HepG2 (cell line): ENCODE results near the gene DNASE1. TPM values are rescaled to one million over a fixed set of nuclear protein-coding genes. Genes with fewer than 3 reads are reported as not detected.

Experiments used
- AGO1 ChIP-seq: fragments of 200-400 bp; formaldehyde crosslinking; IDR thresholded peaks from 2 replicates; pipeline ENCODE4 v1.6.1; 2017; ENCODE audit warnings: mild to moderate bottlenecking, low read depth, low read length, moderate library complexity; ENCODE audit not compliant: poor library complexity, severe bottlenecking
- BHLHE40 ChIP-seq: IDR thresholded peaks from 2 replicates; pipeline ENCODE4 v1.6.1; 2011; ENCODE audit warnings: low read length, improper control_type of control experiment
- ELF1 ChIP-seq: sonication (generic); formaldehyde crosslinking; IDR thresholded peaks from 2 replicates; pipeline ENCODE4 v1.4.0; 2020; ENCODE audit warnings: missing genetic modification reagents
- GZF1 ChIP-seq: sonication (generic); formaldehyde crosslinking; IDR thresholded peaks from 2 replicates; pipeline ENCODE4 v1.5.1; 2020; ENCODE audit warnings: mild to moderate bottlenecking, missing genetic modification reagents
- HNRNPUL1 ChIP-seq: fragments of 200-400 bp; formaldehyde crosslinking; IDR thresholded peaks from 2 replicates; pipeline ENCODE4 v1.6.1; 2017; ENCODE audit warnings: low read depth, mild to moderate bottlenecking, low read length, moderate library complexity
- ISL2 ChIP-seq: sonication (generic); formaldehyde crosslinking; IDR thresholded peaks from 2 replicates; pipeline ENCODE4 v1.5.0; 2020; ENCODE audit warnings: missing genetic modification reagents
- NCOA1 ChIP-seq: sonication (generic); formaldehyde crosslinking; IDR thresholded peaks from 2 replicates; pipeline ENCODE4 v1.9.0; 2021; ENCODE audit warnings: missing genetic modification reagents
- PAF1 ChIP-seq: IDR thresholded peaks from 2 replicates; pipeline ENCODE4 v1.6.1; 2016; ENCODE audit warnings: missing genetic modification reagents, missing compliant biosample characterization
- RBFOX2 ChIP-seq: fragments of 200-400 bp; formaldehyde crosslinking; IDR thresholded peaks from 2 replicates; pipeline ENCODE4 v1.6.1; 2017; ENCODE audit warnings: low read depth, mild to moderate bottlenecking, low read length
- SCMH1 ChIP-seq: sonication (generic); formaldehyde crosslinking; IDR thresholded peaks from 2 replicates; pipeline ENCODE4 v1.9.0; 2021; ENCODE audit warnings: missing genetic modification reagents, mild to moderate bottlenecking, borderline replicate concordance
- SP1 ChIP-seq, 2 experiments: fragments of 450-650 bp in 1 of 2; sonication (generic) in 1 of 2; formaldehyde crosslinking in 1 of 2; IDR thresholded peaks; 2 replicates each; pipeline versions ENCODE4 v1.4.0 to v1.6.1; 2016 to 2020; ENCODE audit warnings: missing genetic modification reagents in 1 of 2
- ZNF121 ChIP-seq: sonication (generic); formaldehyde crosslinking; IDR thresholded peaks from 2 replicates; pipeline ENCODE4 v1.5.0; 2020; ENCODE audit warnings: mild to moderate bottlenecking, missing genetic modification reagents
- ZNF207 ChIP-seq: fragments of 450-650 bp; IDR thresholded peaks from 2 replicates; pipeline ENCODE4 v1.6.1; 2016; ENCODE audit warnings: antibody characterized with exemption, borderline replicate concordance
- ZNF343 ChIP-seq: sonication (generic); formaldehyde crosslinking; IDR thresholded peaks from 2 replicates; pipeline ENCODE4 v1.4.0; 2020; ENCODE audit warnings: mild to moderate bottlenecking, missing genetic modification reagents
- ZNF383 ChIP-seq: sonication (generic); formaldehyde crosslinking; IDR thresholded peaks from 2 replicates; pipeline ENCODE4 v1.4.0; 2020; ENCODE audit warnings: missing genetic modification reagents, mild to moderate bottlenecking, borderline replicate concordance
- ZNF567 ChIP-seq: sonication (generic); formaldehyde crosslinking; IDR thresholded peaks from 2 replicates; pipeline ENCODE4 v1.8.1; 2023; ENCODE audit warnings: mild to moderate bottlenecking, missing genetic modification reagents, borderline replicate concordance
- ZNF570 ChIP-seq: sonication (generic); formaldehyde crosslinking; IDR thresholded peaks from 2 replicates; pipeline ENCODE4 v1.4.0; 2020; ENCODE audit warnings: mild to moderate bottlenecking, missing genetic modification reagents, borderline replicate concordance
- ZNF644 ChIP-seq: IDR thresholded peaks from 2 replicates; pipeline ENCODE4 v1.6.1; 2016; ENCODE audit warnings: low read depth
- ZNF768 ChIP-seq: sonication (generic); formaldehyde crosslinking; IDR thresholded peaks from 2 replicates; pipeline ENCODE4 v1.4.0; 2020; ENCODE audit warnings: missing genetic modification reagents
- ZNF850 ChIP-seq: sonication (generic); formaldehyde crosslinking; conservative IDR thresholded peaks from 2 replicates; pipeline ENCODE4 v1.9.0; 2021; ENCODE audit warnings: mild to moderate bottlenecking, missing genetic modification reagents
- ZNF878 ChIP-seq: sonication (generic); formaldehyde crosslinking; IDR thresholded peaks from 2 replicates; pipeline ENCODE4 v1.8.1; 2023; ENCODE audit warnings: mild to moderate bottlenecking, missing genetic modification reagents, moderate library complexity
- ZSCAN25 ChIP-seq: sonication (generic); formaldehyde crosslinking; IDR thresholded peaks from 2 replicates; pipeline ENCODE4 v1.8.0; 2022; ENCODE audit warnings: mild to moderate bottlenecking, missing genetic modification reagents
- polyA plus RNA-seq, 8 experiments: library from polyadenylated mRNA; depleted of rRNA in 3 of 8; stranded (reverse) in 7 of 8; unstranded in 1 of 8; fragments of >200 nt; fragmentation: Illumina TruSeq in 4 of 8; extraction: Trizol in 4 of 8; gene quantifications; 2 replicates each; pipeline versions ENCODE4 v1.2.1 to v1.2.3, GENCODE V29; 2011 to 2016; ENCODE audit warnings: low read depth in 4 of 8, missing spikeins in 1 of 8, mixed read lengths in 1 of 8; ENCODE audit not compliant: insufficient read depth in 1 of 8
- total RNA-seq, 5 experiments: library from RNA; depleted of rRNA; stranded (reverse); fragments of >200 nt; fragmentation: Illumina TruSeq; extraction: Trizol; gene quantifications; 2 replicates each; pipeline ENCODE4 v1.2.3, GENCODE V29; 2016; ENCODE audit warnings: low read depth in 1 of 5
- TF ChIP-seq, protein P1 (sequence below): sonication (generic); formaldehyde crosslinking; IDR thresholded peaks from 2 replicates; pipeline ENCODE4 v1.4.0; 2020; ENCODE audit warnings: missing genetic modification reagents, mild to moderate bottlenecking, borderline replicate concordance
- TF ChIP-seq, protein P2 (sequence below): sonication (generic); formaldehyde crosslinking; IDR thresholded peaks from 2 replicates; pipeline ENCODE4 v1.4.0; 2020; ENCODE audit warnings: mild to moderate bottlenecking, missing genetic modification reagents
- TF ChIP-seq, protein P3 (sequence below): sonication (generic); formaldehyde crosslinking; IDR thresholded peaks from 2 replicates; pipeline ENCODE4 v1.4.0; 2020; ENCODE audit warnings: mild to moderate bottlenecking, missing genetic modification reagents, borderline replicate concordance

DNASE1 gene
- total and polyA plus RNA-seq, 2 of the 13 experiments (the other 11 are each of a cell fraction or from before 2014, with no cell fraction given), result 7.1 to 11.1 TPM

DNA sequence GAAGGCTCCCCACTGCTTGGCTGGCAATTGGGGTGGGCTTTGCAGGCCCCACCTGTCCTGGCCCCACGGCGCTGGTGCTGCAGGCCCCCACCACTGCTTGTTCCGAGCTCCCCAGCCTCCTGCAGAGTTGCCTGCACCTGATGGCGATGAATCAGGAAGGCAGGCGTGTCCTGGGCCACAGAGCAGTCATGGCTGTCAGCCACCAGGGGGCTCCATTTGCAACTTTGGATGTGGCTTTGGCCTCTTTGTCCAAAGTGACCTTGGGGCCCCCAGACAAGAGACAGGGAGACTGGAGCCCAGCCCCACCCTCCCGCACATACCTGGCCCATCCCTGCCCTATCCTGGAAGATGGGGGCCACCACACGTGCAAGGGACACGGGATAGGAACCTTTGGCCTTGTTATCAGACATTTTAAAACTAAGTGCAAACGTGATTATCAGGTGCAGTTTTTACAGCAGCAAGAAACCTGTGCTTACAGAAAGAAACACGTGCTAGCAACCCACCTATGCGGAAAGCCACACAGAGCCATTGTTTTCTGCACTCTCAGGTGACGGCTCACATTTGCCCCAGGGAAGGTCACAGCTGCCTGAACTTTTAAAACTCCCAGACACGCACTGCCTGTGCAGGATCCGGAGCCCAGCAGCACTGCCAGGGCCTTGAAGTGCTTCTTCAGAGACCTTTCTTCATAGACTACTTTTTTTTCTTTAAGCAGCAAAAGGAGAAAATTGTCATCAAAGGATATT lies at the start of gene DNASE1 (continued):
- TF ChIP-seq, protein P1, sequence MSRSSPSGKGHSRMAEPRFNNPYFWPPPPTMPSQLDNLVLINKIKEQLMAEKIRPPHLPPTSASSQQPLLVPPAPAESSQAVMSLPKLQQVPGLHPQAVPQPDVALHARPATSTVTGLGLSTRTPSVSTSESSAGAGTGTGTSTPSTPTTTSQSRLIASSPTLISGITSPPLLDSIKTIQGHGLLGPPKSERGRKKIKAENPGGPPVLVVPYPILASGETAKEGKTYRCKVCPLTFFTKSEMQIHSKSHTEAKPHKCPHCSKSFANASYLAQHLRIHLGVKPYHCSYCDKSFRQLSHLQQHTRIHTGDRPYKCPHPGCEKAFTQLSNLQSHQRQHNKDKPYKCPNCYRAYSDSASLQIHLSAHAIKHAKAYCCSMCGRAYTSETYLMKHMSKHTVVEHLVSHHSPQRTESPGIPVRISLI (CRISPR knock-in tag), result no peak; the same call in 1 of the 2 replicates
- TF ChIP-seq ZNF768 (CRISPR knock-in tag), result peak; percentile 35; the same call in 1 of the 2 replicates
- no peak for TF ChIP-seq PAF1 (CRISPR knock-in tag)
- no peak for TF ChIP-seq ZNF383 (CRISPR knock-in tag)
- TF ChIP-seq, protein P2, sequence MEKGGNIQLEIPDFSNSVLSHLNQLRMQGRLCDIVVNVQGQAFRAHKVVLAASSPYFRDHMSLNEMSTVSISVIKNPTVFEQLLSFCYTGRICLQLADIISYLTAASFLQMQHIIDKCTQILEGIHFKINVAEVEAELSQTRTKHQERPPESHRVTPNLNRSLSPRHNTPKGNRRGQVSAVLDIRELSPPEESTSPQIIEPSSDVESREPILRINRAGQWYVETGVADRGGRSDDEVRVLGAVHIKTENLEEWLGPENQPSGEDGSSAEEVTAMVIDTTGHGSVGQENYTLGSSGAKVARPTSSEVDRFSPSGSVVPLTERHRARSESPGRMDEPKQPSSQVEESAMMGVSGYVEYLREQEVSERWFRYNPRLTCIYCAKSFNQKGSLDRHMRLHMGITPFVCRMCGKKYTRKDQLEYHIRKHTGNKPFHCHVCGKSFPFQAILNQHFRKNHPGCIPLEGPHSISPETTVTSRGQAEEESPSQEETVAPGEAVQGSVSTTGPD, result no peak
- TF ChIP-seq SP1 (IDR thresholded peaks at IDR 0.05), result no peak
- TF ChIP-seq SP1 (CRISPR knock-in tag; IDR thresholded peaks at IDR 0.05), result no peak
- no peak for TF ChIP-seq NCOA1 (CRISPR knock-in tag)
- TF ChIP-seq ZNF343 (CRISPR knock-in tag), result no peak
- peak; percentile 22; the same call in 1 of the 2 replicates for TF ChIP-seq ELF1
- no peak for TF ChIP-seq SCMH1
- peak; percentile 94 for TF ChIP-seq ZNF644 (CRISPR knock-in tag)
- no peak for TF ChIP-seq ISL2 (CRISPR knock-in tag)
- no peak for TF ChIP-seq ZNF570 (CRISPR knock-in tag)
- no peak for TF ChIP-seq ZNF567 (CRISPR knock-in tag)
- 0 out of 2 replicates have a peak, but pooled peaks have one; percentile 36 for TF ChIP-seq GZF1 (CRISPR knock-in tag)
- no peak; the same call in 1 of the 2 replicates for TF ChIP-seq BHLHE40
- TF ChIP-seq HNRNPUL1, result no peak
- peak; percentile 49; the same call in 1 of the 2 replicates for TF ChIP-seq ZNF121 (CRISPR knock-in tag)
- TF ChIP-seq, protein P3, sequence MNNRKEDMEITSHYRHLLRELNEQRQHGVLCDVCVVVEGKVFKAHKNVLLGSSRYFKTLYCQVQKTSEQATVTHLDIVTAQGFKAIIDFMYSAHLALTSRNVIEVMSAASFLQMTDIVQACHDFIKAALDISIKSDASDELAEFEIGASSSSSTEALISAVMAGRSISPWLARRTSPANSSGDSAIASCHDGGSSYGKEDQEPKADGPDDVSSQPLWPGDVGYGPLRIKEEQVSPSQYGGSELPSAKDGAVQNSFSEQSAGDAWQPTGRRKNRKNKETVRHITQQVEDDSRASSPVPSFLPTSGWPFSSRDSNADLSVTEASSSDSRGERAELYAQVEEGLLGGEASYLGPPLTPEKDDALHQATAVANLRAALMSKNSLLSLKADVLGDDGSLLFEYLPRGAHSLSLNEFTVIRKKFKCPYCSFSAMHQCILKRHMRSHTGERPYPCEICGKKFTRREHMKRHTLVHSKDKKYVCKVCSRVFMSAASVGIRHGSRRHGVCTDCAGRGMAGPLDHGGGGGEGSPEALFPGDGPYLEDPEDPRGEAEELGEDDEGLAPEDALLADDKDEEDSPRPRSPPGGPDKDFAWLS (CRISPR knock-in tag), result no peak
- TF ChIP-seq ZSCAN25, result no peak
- TF ChIP-seq ZNF878 (CRISPR knock-in tag), result no peak
- TF ChIP-seq RBFOX2, result no peak
- no peak for TF ChIP-seq ZNF850
- no peak for TF ChIP-seq ZNF207
- no peak for TF ChIP-seq AGO1
